Liver (tissue), 3 donors: ENCODE measurements around the gene JAML.

Experiments
- ATF3 ChIP-seq: IDR thresholded peaks from 2 replicates; pipeline ENCODE4 v1.6.1; 2016; ENCODE audit warnings: antibody characterized with exemption
- CTCF ChIP-seq: fragments of 150-350 bp; IDR thresholded peaks from 2 replicates; pipeline ENCODE4 v1.5.1; 2017; ENCODE audit warnings: improper control_type of control experiment, low read depth, low read length; ENCODE audit not compliant: missing input control
- FOXA1 ChIP-seq: IDR thresholded peaks from 2 replicates; pipeline ENCODE4 v1.6.1; 2016; ENCODE audit warnings: antibody characterized with exemption
- GABPA ChIP-seq, 2 donors: IDR thresholded peaks in 1 of 2; conservative IDR thresholded peaks in 1 of 2; 2 replicates each; pipeline ENCODE4 v1.6.1; 2016; ENCODE audit warnings: antibody characterized with exemption in 2 of 2, mild to moderate bottlenecking in 1 of 2, moderate library complexity in 1 of 2
- HNF4G ChIP-seq: IDR thresholded peaks from 2 replicates; pipeline ENCODE4 v1.6.1; 2016; ENCODE audit warnings: antibody characterized with exemption
- JUND ChIP-seq, 2 donors: IDR thresholded peaks; 2 replicates each; pipeline ENCODE4 v1.6.1; 2016; ENCODE audit warnings: antibody characterized with exemption in 2 of 2
- MAX ChIP-seq: IDR thresholded peaks from 2 replicates; pipeline ENCODE4 v1.6.1; 2016; ENCODE audit warnings: antibody characterized with exemption
- RAD21 ChIP-seq, 2 donors: IDR thresholded peaks; 2 replicates each; pipeline ENCODE4 v1.6.1; 2016; ENCODE audit warnings: antibody characterized with exemption in 2 of 2, mild to moderate bottlenecking in 2 of 2
- SP1 ChIP-seq: IDR thresholded peaks from 2 replicates; pipeline ENCODE4 v1.6.1; 2018; ENCODE audit warnings: antibody characterized with exemption, mild to moderate bottlenecking
- TAF1 ChIP-seq: conservative IDR thresholded peaks from 2 replicates; pipeline ENCODE4 v1.6.1; 2016; ENCODE audit warnings: antibody characterized with exemption, mild to moderate bottlenecking
- YY1 ChIP-seq: IDR thresholded peaks from 2 replicates; pipeline ENCODE4 v1.6.1; 2016; ENCODE audit warnings: antibody characterized with exemption, mild to moderate bottlenecking
- TF ChIP-seq, protein P1 (sequence below): IDR thresholded peaks from 2 replicates; pipeline ENCODE4 v1.6.1; 2016; ENCODE audit warnings: antibody characterized with exemption, mild to moderate bottlenecking
- donor health status: healthy.
- donor health status: healthy.

DNA sequence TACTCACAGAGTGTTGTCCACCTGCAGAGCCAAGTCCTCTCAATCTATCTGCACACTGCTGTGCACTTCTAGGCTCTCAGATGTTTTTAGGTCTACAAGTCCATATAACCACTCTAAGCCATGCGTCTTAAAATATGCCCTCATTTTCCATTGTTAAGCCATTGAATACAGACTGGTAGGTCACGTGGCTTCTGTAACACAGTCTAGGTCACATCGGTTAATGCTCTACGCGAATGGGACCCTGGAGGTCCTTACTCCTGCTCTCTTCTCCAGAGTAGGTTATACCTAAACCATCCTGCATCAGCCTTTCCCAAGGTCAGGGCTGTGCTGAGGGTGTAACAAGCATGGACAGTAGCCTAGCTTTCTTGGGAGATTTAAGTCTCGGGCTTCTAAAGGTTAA lies 819 bp downstream of the JAML start:
- TF ChIP-seq HNF4G (no peak), CTCF (no peak), ATF3 (no peak), TAF1 (no peak), RAD21 (IDR thresholded peaks at IDR 0.05) (no peak), GABPA (IDR thresholded peaks at IDR 0.05 in 1 of 2, conservative IDR thresholded peaks at IDR 0.05 in 1 of 2) (no peak), JUND (IDR thresholded peaks at IDR 0.05) (no peak), SP1 (no peak), MAX (no peak), FOXA1 (no peak), YY1 (no peak)
- TF ChIP-seq, protein P1, sequence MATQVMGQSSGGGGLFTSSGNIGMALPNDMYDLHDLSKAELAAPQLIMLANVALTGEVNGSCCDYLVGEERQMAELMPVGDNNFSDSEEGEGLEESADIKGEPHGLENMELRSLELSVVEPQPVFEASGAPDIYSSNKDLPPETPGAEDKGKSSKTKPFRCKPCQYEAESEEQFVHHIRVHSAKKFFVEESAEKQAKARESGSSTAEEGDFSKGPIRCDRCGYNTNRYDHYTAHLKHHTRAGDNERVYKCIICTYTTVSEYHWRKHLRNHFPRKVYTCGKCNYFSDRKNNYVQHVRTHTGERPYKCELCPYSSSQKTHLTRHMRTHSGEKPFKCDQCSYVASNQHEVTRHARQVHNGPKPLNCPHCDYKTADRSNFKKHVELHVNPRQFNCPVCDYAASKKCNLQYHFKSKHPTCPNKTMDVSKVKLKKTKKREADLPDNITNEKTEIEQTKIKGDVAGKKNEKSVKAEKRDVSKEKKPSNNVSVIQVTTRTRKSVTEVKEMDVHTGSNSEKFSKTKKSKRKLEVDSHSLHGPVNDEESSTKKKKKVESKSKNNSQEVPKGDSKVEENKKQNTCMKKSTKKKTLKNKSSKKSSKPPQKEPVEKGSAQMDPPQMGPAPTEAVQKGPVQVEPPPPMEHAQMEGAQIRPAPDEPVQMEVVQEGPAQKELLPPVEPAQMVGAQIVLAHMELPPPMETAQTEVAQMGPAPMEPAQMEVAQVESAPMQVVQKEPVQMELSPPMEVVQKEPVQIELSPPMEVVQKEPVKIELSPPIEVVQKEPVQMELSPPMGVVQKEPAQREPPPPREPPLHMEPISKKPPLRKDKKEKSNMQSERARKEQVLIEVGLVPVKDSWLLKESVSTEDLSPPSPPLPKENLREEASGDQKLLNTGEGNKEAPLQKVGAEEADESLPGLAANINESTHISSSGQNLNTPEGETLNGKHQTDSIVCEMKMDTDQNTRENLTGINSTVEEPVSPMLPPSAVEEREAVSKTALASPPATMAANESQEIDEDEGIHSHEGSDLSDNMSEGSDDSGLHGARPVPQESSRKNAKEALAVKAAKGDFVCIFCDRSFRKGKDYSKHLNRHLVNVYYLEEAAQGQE, result no peak
